Head of caudate nucleus (tissue), 42 donors: Measurements from ENCODE around the gene RTF2.
A peak's percentile ranks its signal among the peaks of the same experiment; 100 is the strongest.

ENCODE experiments used
- DNase-seq, 42 donors: peaks; one replicate each; pipeline versions ENCODE4 v3.0.0 to v3.0.0-alpha.2; 2020 to 2021; ENCODE audit warnings: mixed read lengths in 7 of 42
- intact Hi-C: fragments of 100-400 bp; cut with DNase I; formaldehyde crosslinking; loops from one replicate; pipeline ENCODE4 v1.15.0; 2022

The RTF2 gene

GRCh38 chr20:56468316-56469076 is at the start of gene RTF2:
TSS of gene RTF2 (plus strand) at chr20:56468627. CDS start at chr20:56468698, 71 bp downstream.
- DNase-seq, result peak; percentile 89 to 98 (median 96)
- intact Hi-C loops, result loop anchor here (5.0 kb wide), 1 partner anchor 76 kb away; the partner anchor contains the start of genes AURKA and CSTF1

GRCh38 chr20:56420028-56420427 is 48.4 kb upstream of the RTF2 start:
- intact Hi-C loops, result no loop called here
- peak in 1 of 42 donors; percentile 1 for DNase-seq

- intact Hi-C loops, result no loop called here
- DNase-seq, result peak in 1 of 42 donors; percentile 11
Measured at GRCh38 chr20:56420940-56421688, 47.3 kb upstream of the RTF2 start.

GRCh38 chr20:56422076-56422823 is 46.2 kb upstream of the RTF2 start:
- intact Hi-C loops, result no loop called here
- DNase-seq, result peak in 4 of 42 donors; percentile 5 to 53 (median 20)

GRCh38 chr20:56422824-56423189 is 45.6 kb upstream of the RTF2 start:
- intact Hi-C loops, result no loop called here
- DNase-seq, result peak in 2 of 42 donors; percentile 12 to 16

- no peak for DNase-seq
- intact Hi-C loops, result no loop called here
Measured at GRCh38 chr20:56423211-56423610, 45.2 kb upstream of the RTF2 start.

- intact Hi-C loops, result no loop called here
- no peak for DNase-seq
Measured at GRCh38 chr20:56423886-56424285, 44.5 kb upstream of the RTF2 start.

- peak in 2 of 42 donors; percentile 6 to 9 for DNase-seq
- intact Hi-C loops, result no loop called here
Measured at GRCh38 chr20:56424931-56425330, 43.5 kb upstream of the RTF2 start.

- DNase-seq, result no peak
- intact Hi-C loops, result no loop called here
Measured at GRCh38 chr20:56426026-56426425, 42.4 kb upstream of the RTF2 start.

GRCh38 chr20:56426926-56427325 is 41.5 kb upstream of the RTF2 start:
- intact Hi-C loops, result no loop called here
- peak in 1 of 42 donors; percentile 12 for DNase-seq

- intact Hi-C loops, result no loop called here
- DNase-seq, result no peak
Measured at GRCh38 chr20:56427797-56428196, 40.6 kb upstream of the RTF2 start.

- DNase-seq, result peak in 1 of 42 donors; percentile 8
- intact Hi-C loops, result no loop called here
Measured at GRCh38 chr20:56428410-56428809, 40.0 kb upstream of the RTF2 start.

GRCh38 chr20:56428881-56429280 is 39.5 kb upstream of the RTF2 start:
- peak in 1 of 42 donors; percentile 13 for DNase-seq
- intact Hi-C loops, result no loop called here

GRCh38 chr20:56429502-56429901 is 38.9 kb upstream of the RTF2 start:
- no peak for DNase-seq
- intact Hi-C loops, result no loop called here

GRCh38 chr20:56429941-56430340 is 38.5 kb upstream of the RTF2 start:
- intact Hi-C loops, result no loop called here
- no peak for DNase-seq

GRCh38 chr20:56430461-56430860 is 38.0 kb upstream of the RTF2 start:
- no peak for DNase-seq
- intact Hi-C loops, result no loop called here

- DNase-seq, result no peak
- intact Hi-C loops, result no loop called here
Measured at GRCh38 chr20:56430957-56431356, 37.5 kb upstream of the RTF2 start.

- peak in 2 of 42 donors; percentile 14 to 39 for DNase-seq
- intact Hi-C loops, result no loop called here
Measured at GRCh38 chr20:56431471-56431870, 37.0 kb upstream of the RTF2 start.

GRCh38 chr20:56433221-56433879 is 35.1 kb upstream of the RTF2 start:
- no peak for DNase-seq
- intact Hi-C loops, result no loop called here
